KOPT-K1 (cell line): ENCODE data around the gene ZDHHC15.
"Not testable (repeated sequence)": the region's sequence is repeated elsewhere in the genome, so short reads cannot be mapped to it uniquely, and the experiment has no call there.

ENCODE experiments used
- H3K27ac ChIP-seq: fragments of 200-600 bp; sonication (generic); 2 replicates; pipeline ENCODE4 v1.5.1; 2016; ENCODE audit warnings: antibody characterized with exemption, mild to moderate bottlenecking, low read depth, low read length; ENCODE audit not compliant: poor library complexity, severe bottlenecking
- H3K36me3 ChIP-seq: fragments of 200-600 bp; sonication (generic); 2 replicates; pipeline ENCODE4 v1.5.1; 2017; ENCODE audit warnings: antibody characterized with exemption, mild to moderate bottlenecking, low read length, moderate library complexity; ENCODE audit not compliant: insufficient read depth
- H3K9me3 ChIP-seq: fragments of 200-600 bp; sonication (generic); 2 replicates; pipeline ENCODE4 v1.5.1; 2017; ENCODE audit warnings: antibody characterized with exemption, low read length, mild to moderate bottlenecking; ENCODE audit not compliant: insufficient read depth, poor library complexity, severe bottlenecking

ZDHHC15 gene

DNA sequence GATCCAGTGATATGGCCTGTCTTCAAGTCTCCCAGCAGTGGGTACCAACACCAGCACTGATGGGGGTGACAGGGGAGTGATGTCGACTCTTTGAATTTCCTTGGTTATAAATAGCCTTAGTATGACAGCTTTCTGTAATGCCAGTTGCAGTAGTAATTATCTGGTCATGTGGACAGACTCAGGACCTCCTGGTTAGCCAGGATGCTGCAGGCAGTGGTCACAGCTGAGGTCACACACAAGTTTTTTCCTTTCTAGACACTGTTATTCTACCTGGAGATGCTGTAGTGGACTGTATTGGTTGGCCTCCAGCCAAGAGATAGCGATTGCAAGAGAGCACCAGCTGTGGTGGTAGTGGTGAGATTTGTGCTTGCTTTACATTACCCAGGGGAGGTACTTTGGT lies 185.3 kb downstream of the ZDHHC15 start:
- no peak overlapping the region for H3K27ac ChIP-seq
- H3K36me3 ChIP-seq = no peaks in the 10 kb centered on the region
- peaks cover 8% of the 10 kb centered on the region for H3K9me3 ChIP-seq

DNA sequence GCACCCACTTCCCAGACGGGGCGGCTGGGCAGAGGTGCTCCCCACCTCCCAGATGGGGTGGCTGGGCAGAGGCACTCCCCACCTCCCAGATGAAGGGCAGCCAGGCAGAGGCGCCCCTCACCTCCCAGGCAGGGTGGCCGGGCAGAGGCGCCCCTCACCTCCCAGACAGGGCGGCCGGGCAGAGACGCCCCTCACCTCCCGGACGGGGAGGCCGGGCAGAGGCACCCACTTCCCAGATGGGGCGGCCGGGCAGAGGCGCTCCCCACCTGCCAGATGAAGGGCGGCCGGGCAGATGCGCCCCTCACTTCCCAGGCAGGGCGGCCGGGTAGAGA lies 187.7 kb downstream of the ZDHHC15 start:
- Histone ChIP-seq H3K9me3 (peaks cover 13% of the 10 kb centered on the region), H3K27ac (no peak overlapping the region), H3K36me3 (peaks cover 5% of the 10 kb centered on the region; the same call in 1 of the 2 replicates)

DNA sequence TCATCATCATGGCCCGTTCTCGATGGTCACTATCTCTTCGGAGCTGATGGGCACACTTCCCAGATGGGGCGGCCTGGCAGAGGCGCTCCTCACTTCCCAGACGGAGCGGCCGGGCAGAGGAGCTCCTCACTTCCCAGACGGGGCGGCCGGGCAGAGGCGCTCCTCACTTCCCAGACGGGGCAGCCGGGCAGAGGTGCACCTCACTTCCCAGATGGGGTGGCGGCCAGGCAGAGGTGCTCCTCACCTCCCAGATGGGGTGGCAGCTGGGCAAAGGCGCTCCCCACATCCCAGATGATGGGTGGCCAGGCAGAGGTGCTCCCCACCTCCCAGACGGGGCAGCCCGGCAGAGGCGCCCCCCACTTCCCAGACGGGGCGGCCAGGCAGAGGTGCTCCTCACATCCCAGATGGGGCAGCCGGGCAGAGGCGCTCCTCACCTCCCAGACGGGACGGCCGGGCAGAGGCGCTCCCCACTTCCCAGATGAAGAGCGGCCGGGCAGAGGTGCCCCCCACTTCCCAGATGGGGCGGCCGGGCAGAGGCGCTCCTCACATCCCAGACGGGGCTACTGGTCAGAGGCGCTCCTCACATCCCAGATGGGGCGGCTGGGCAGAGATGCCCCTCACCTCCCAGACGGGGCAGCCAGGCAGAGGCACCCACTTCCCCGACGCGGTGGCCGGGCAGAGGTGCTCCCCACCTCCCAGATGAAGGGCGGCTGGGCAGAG lies 188.3 kb downstream of the ZDHHC15 start:
- H3K36me3 ChIP-seq, H3K27ac ChIP-seq: not testable (repeated sequence)
- H3K9me3 ChIP-seq = peaks cover 13% of the 10 kb centered on the region

DNA sequence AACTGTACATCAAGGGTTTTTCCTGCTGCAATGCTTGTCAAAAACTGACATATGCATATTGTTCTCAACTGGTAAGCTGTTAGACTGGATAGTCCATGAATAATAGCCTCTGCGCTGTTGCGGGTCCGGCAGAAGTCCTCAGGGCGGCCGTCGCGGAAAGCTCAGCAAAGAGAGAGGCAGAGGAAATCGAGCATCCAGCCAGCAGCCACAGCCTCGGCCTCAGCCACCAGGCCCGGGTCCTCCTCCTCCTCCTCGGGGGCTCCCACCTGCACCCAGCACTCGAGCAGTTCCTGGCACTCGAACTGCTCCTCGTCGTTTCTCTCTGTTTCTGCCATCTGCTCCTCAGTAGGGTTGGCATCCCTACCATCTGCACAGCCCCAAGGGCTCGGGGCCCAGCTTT lies 195.2 kb downstream of the ZDHHC15 start:
- Histone ChIP-seq H3K36me3 (peaks cover 25% of the 10 kb centered on the region), H3K27ac (no peak overlapping the region), H3K9me3 (peaks cover 17% of the 10 kb centered on the region)
